A673 (cell line): Measurements from ENCODE around the gene NAA10.

Experiments
- EZH2 ChIP-seq: fragments of 200-600 bp; sonication (generic); IDR thresholded peaks from 2 replicates; pipeline ENCODE4 v1.6.1; 2017; ENCODE audit warnings: borderline replicate concordance, low read depth, mild to moderate bottlenecking, mixed read lengths, antibody characterized with exemption, low read length; ENCODE audit not compliant: poor library complexity, severe bottlenecking
- TF ChIP-seq, protein P1 (sequence below): fragments of 300-800, 200-600 bp; sonication (generic); conservative IDR thresholded peaks from 2 replicates; pipeline ENCODE4 v1.5.1; 2017; ENCODE audit warnings: low read depth, mild to moderate bottlenecking, antibody characterized with exemption, low read length, moderate library complexity, mixed read lengths

DNA sequence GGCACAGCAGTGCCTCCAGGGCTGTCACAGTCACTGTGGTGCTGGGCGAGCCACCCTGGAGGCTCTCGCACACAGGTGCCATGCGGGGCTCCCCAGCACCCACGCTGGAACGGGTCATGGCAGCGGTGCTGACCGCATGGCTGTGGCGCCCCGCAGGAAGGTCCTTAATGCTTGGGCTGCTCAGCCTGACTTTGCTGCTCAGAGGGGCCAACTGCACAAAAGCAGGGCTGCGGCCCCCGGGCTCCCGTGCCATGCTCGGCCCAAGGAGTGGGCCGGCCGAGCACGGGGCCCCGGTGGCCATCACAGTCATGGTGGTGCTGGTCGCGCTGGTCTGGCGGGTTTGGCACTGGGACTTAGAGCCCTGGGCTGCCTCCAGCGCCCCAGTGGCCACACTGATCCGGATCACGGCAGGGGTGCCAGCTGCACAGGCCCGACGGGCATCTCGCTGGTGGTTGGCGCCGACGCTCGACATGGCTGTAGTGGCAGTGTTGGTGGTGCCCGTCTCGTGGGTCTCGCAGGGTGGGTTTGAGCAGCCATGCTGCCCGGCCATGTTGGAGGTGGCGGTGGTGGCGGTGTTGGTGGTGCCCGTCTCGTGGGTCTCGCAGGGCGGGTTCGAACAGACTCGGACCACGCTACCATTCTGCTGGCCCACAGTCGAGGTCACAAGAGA is 19.9 kb upstream of the NAA10 start:
- TF ChIP-seq, protein P1, sequence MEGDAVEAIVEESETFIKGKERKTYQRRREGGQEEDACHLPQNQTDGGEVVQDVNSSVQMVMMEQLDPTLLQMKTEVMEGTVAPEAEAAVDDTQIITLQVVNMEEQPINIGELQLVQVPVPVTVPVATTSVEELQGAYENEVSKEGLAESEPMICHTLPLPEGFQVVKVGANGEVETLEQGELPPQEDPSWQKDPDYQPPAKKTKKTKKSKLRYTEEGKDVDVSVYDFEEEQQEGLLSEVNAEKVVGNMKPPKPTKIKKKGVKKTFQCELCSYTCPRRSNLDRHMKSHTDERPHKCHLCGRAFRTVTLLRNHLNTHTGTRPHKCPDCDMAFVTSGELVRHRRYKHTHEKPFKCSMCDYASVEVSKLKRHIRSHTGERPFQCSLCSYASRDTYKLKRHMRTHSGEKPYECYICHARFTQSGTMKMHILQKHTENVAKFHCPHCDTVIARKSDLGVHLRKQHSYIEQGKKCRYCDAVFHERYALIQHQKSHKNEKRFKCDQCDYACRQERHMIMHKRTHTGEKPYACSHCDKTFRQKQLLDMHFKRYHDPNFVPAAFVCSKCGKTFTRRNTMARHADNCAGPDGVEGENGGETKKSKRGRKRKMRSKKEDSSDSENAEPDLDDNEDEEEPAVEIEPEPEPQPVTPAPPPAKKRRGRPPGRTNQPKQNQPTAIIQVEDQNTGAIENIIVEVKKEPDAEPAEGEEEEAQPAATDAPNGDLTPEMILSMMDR = no peak
- TF ChIP-seq EZH2 = no peak
